Pancreas (tissue), 10 donors: ENCODE measurements around the gene CD34. TPM values are rescaled to one million over a fixed set of nuclear protein-coding genes. Genes with fewer than 3 reads are reported as not detected.
A peak's percentile ranks its signal among the peaks of the same experiment; 100 is the strongest.

Source experiments
- ATAC-seq, 4 donors: fragments of 200-7000 bp; cut with Tn5 transposase; one replicate each; pipeline versions ENCODE4 v1.8.0 to v1.9.1; 2020; ENCODE audit warnings: mild to moderate bottlenecking in 4 of 4, moderate library complexity in 4 of 4
- DNase-seq, 6 donors: peaks; one replicate each; pipeline ENCODE4 v3.0.0-alpha.2; 2020
- FAIRE-seq: peaks from 2 replicates; lab custom pipeline; 2012; peaks lifted over from hg19 to GRCh38; lab: Jason Lieb, UNC
- H3K27ac ChIP-seq, 4 donors: fragments of 200-600 bp; sonication (generic); 1 replicate in 3 of 4; 2 replicates in 1 of 4; pipeline versions ENCODE4 v1.5.0 to v1.8.0; 2020
- H3K27me3 ChIP-seq, 4 donors: fragments of 200-600 bp; one replicate each; pipeline ENCODE4 v1.8.0; 2021
- H3K36me3 ChIP-seq, 3 donors: fragments of 200-600 bp; sonication (generic) in 1 of 3; one replicate each; pipeline versions ENCODE4 v1.5.0 to v1.8.0; 2020 to 2021
- H3K4me1 ChIP-seq, 3 donors: fragments of 200-600 bp; one replicate each; pipeline ENCODE4 v1.8.0; 2021
- H3K4me3 ChIP-seq, 4 donors: fragments of 200-600 bp; sonication (generic) in 2 of 4; one replicate each; pipeline versions ENCODE4 v1.5.0 to v1.8.0; 2020 to 2021
- H3K9me3 ChIP-seq, 4 donors: fragments of 200-600 bp; one replicate each; pipeline ENCODE4 v1.8.0; 2021
- WGBS, 2 donors: extraction: QIAGEN DNeasy Blood & Tissue Kit; methylation state at CpG; one replicate each; pipeline ENCODE4 v1.1.7; 2013; 5-methylcytosine and 5-hydroxymethylcytosine counted together
- intact Hi-C, 3 donors: fragments of 100-400 bp; cut with DNase I; formaldehyde crosslinking; loops; one replicate each; pipeline versions ENCODE4 v1.11.1 to v1.14.2; 2022
- polyA plus RNA-seq, 2 donors: library from polyadenylated mRNA; stranded (reverse); fragments of 200-250 nt; gene quantifications; one replicate each; pipeline ENCODE4 v1.2.3, GENCODE V29; 2013
- total RNA-seq, 6 donors: library from RNA; stranded (reverse); fragmentation: NEBNext Ultra II Directional in 4 of 6; extraction: Animal tissue kit (Norgen Biotek cat#: 25700) in 4 of 6; gene quantifications; one replicate each; pipeline versions ENCODE4 v1.2.1 to v1.2.4, GENCODE V29; 2021 to 2023
- TF ChIP-seq, protein P1 (sequence below), 4 donors: fragments of 200-600 bp; sonication (generic) in 3 of 4; IDR thresholded peaks; one replicate each; pipeline versions ENCODE4 v1.5.0 to v1.8.0; 2021; ENCODE audit warnings: antibody characterized with exemption in 4 of 4
- donor health status: healthy with polysubstance abuse.
- donor health status: DM: no; HTN: no; CAD: no; lungs with moderate emphysema.
- donor health status: DM: no; HTN: no; CAD: no.
- donor health status: control.
- donor health status: control.
- donor health status: Bipolar disorder and iron deficiency.
- donor health status: DM: yes; HTN: yes; CAD: no.
- donor health status: DM: no; HTN: no; CAD: no.
- donor health status: DM: no; HTN: no; CAD: no.
- donor health status: DM: yes; HTN: yes; CAD: no.

CD34 gene
- total and polyA plus RNA-seq, 8 donors: 5.2 to 11.9 (median 8.1) TPM

- intact Hi-C loops: no loop called here
- Histone ChIP-seq H3K27me3 (no peaks in the 10 kb centered on the region), H3K36me3 (no peaks in the 10 kb centered on the region), H3K27ac (peak overlapping the region in 2 of 4 donors; percentile 7 to 33), H3K4me1 (peaks cover 0 to 13% (median 4%) of the 10 kb centered on the region in 3 donors), H3K4me3 (no peak overlapping the region), H3K9me3 (no peaks in the 10 kb centered on the region)
- no peak for DNase-seq
- ATAC-seq: peak; percentile 34 to 85 (median 78)
- no peak for FAIRE-seq
- 59% methylated on average over 5 of the region's 5 CpGs for WGBS, 2 donors
- TF ChIP-seq, protein P1, sequence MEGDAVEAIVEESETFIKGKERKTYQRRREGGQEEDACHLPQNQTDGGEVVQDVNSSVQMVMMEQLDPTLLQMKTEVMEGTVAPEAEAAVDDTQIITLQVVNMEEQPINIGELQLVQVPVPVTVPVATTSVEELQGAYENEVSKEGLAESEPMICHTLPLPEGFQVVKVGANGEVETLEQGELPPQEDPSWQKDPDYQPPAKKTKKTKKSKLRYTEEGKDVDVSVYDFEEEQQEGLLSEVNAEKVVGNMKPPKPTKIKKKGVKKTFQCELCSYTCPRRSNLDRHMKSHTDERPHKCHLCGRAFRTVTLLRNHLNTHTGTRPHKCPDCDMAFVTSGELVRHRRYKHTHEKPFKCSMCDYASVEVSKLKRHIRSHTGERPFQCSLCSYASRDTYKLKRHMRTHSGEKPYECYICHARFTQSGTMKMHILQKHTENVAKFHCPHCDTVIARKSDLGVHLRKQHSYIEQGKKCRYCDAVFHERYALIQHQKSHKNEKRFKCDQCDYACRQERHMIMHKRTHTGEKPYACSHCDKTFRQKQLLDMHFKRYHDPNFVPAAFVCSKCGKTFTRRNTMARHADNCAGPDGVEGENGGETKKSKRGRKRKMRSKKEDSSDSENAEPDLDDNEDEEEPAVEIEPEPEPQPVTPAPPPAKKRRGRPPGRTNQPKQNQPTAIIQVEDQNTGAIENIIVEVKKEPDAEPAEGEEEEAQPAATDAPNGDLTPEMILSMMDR (IDR thresholded peaks at IDR 0.05): no peak
Observed at GRCh38 chr1:207848234-207848633, 62.7 kb downstream of the CD34 start.

- TF ChIP-seq, protein P1 (IDR thresholded peaks at IDR 0.05): no peak
- intact Hi-C loops: no loop called here
- Histone ChIP-seq H3K27me3 (no peaks in the 10 kb centered on the region), H3K9me3 (no peaks in the 10 kb centered on the region), H3K4me1 (peaks cover 0 to 11% (median 4%) of the 10 kb centered on the region in 3 donors), H3K36me3 (no peaks in the 10 kb centered on the region), H3K27ac (no peak overlapping the region), H3K4me3 (no peak overlapping the region)
- DNase-seq (no peak), FAIRE-seq (no peak), ATAC-seq (no peak)
- 95 to 96% methylated on average over 5 of the region's 5 CpGs for WGBS, 2 donors
Observed at GRCh38 chr1:207847116-207847515, 63.8 kb downstream of the CD34 start.

DNA sequence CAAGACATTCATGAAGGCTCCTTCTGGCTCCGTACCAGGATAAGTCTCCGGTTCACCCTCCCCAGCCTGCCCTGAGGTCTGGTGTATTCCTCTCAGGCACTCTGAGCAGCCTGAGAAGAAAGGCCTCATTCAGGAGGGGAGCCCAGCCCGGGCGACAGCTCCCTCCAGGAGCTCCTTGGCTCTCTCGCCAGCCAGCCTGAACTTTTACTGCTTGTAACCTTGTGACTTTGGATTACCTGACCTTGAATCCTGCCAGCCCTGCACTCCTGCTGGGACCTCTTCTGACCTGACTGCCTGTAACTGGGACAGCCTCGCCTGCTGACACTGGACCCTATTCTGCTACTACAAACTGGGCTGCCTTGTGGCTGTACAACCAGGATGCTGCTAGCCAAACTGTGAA, 65.8 kb downstream of the CD34 start:
- Histone ChIP-seq H3K27me3 (no peaks in the 10 kb centered on the region), H3K36me3 (no peaks in the 10 kb centered on the region), H3K9me3 (no peaks in the 10 kb centered on the region), H3K4me3 (no peak overlapping the region), H3K27ac (no peak overlapping the region), H3K4me1 (peaks cover 0 to 11% (median 4%) of the 10 kb centered on the region in 3 donors)
- no peak for FAIRE-seq
- intact Hi-C loops: no loop called here
- DNase-seq: no peak
- ATAC-seq: peak in 3 of 4 donors; percentile 26 to 74 (median 46)
- TF ChIP-seq, protein P1 (IDR thresholded peaks at IDR 0.05): no peak
- WGBS, 2 donors: 35 to 36% methylated on average over 6 of the region's 6 CpGs

DNA sequence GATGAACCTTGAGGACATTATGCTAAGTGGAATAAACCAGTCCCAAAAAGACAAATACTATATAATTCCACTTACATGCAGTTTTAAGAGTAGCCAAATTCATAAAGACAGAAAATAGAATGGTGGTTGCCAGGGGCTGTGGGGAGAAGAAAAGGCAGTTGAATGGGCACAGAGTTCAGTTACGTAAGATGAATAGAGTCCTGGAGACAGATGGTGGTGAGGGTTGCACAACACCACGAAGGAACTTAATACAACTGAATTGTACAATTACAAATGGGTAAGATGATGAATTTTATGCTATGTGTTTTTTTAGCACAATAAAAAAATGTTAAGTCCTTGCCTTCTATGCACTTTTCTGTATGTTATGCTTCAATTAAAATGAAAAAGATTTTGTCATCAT, 66.6 kb downstream of the CD34 start:
- no peak overlapping the region for H3K4me3 ChIP-seq
- TF ChIP-seq, protein P1 (IDR thresholded peaks at IDR 0.05): no peak
- H3K27ac ChIP-seq: no peak overlapping the region
- intact Hi-C loops: no loop called here
- peaks cover 0 to 11% (median 4%) of the 10 kb centered on the region in 3 donors for H3K4me1 ChIP-seq
- 80 to 82% methylated on average over 2 of the region's 2 CpGs for whole genome bisulfite sequencing, 2 donors
- no peaks in the 10 kb centered on the region for H3K27me3 ChIP-seq
- DNase-seq: no peak
- ATAC-seq: peak in 1 of 4 donors; percentile 39
- no peaks in the 10 kb centered on the region for H3K36me3 ChIP-seq
- no peaks in the 10 kb centered on the region for H3K9me3 ChIP-seq
- no peak for FAIRE-seq

- TF ChIP-seq, protein P1 (IDR thresholded peaks at IDR 0.05): no peak
- intact Hi-C loops: no loop called here
- peaks cover 0 to 11% (median 4%) of the 10 kb centered on the region in 3 donors for H3K4me1 ChIP-seq
Observed at GRCh38 chr1:207842506-207842905, 68.4 kb downstream of the CD34 start.

More at GRCh38 chr1:207842506-207842905, 68.4 kb downstream of the CD34 start:
- ATAC-seq: no peak
- Histone ChIP-seq H3K4me3 (no peak overlapping the region), H3K27ac (no peak overlapping the region), H3K9me3 (no peaks in the 10 kb centered on the region), H3K27me3 (no peaks in the 10 kb centered on the region), H3K36me3 (no peaks in the 10 kb centered on the region)
- no peak for DNase-seq
- WGBS, 2 donors: 87 to 88% methylated on average over 6 of the region's 6 CpGs
- FAIRE-seq: no peak
